Activated T-helper 9 cell treated with anti-CD3 and anti-CD28 coated beads, Interleukin-2, amount 50 U/mL, for 16 hours (primary cell): ENCODE data around the gene RUNX3.

Experiments
- DNase-seq: peaks from one replicate; pipeline ENCODE4 v3.0.0-alpha.2; 2020; ENCODE audit warnings: low read depth

Gene RUNX3

DNA sequence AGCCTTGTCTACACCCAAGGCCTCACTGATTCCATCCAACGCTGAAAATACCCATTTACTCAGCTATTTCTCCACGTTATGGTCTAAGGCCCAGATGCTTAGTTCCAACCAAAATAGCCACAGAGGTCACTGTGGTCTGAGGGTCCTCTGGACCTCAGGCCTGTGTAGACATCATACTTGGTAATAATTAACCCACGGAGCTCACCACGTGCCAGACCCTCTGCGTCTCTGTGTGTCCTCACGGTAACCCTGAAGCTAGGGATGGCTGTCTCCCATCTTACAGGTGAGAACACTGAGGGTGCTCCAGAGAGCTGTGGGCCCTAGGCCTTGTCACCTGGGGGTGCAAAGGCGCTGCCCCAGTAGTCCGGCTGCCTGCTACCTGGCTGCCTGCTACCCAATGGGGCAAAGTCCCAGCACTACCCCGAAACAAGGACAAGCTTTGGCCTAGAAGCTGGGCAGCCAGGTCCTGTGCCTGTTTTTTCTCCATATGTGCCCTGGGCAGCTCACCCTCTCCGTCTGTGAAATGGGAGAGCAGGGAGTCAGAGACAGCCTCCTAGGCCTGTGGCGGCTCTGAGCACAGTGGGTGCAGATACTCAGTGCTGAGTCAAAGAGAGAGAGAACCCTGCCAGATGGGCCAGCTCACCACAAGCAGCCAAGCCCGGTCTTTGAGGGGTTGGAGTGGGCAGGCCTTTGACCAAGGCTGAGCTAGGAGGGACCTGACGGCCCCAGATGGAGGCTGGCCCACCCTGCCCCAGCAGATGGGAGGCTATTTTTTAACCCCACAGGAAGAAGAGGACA, 17.0 kb upstream of the RUNX3 start:
- DNase-seq, result no peak

DNA sequence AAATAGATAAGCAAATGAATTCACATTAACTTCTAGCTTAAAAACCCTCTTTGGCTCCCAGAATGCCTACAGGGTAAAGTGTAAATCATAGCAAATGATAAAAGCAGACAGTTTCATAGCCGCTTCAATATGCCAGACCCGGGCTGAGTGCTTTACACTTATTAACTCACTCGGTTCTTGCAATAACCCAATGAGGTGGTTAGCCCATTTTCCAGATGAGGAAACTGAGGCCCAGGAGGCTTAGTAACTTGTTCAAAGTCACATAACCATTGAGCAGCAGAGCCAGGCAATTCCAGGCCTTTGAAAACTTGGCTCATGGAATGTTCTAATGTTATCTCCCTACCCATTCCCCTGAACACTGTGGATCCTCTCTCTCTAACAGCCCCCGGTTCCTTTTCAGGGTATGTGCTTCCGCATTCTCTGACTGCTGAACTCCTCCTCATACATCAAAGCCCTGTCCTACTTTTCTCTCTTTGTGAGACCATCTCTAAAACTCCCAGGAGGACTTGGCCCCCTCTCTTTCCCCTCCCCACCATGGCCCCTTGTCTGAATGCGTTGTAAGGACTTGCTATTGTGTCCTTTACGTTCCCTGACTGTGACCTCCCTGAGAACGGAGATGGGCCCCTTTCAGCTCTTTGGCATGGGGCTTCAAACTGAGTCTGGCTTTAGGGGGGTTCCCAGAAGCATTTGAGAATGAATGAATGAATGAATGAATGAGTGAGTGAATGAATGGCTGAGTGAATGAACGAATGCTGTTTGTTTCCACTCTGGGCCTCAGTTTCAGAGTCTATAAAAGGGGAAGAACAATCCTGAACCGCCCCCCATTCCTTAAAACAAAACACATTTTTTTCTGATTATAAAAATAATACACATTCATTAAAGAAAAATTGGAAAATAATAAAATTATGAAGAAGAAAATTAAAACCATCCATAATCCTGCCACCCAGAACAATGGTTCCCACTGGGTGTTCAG, 15.6 kb upstream of the RUNX3 start:
- DNase-seq, result no peak

DNA sequence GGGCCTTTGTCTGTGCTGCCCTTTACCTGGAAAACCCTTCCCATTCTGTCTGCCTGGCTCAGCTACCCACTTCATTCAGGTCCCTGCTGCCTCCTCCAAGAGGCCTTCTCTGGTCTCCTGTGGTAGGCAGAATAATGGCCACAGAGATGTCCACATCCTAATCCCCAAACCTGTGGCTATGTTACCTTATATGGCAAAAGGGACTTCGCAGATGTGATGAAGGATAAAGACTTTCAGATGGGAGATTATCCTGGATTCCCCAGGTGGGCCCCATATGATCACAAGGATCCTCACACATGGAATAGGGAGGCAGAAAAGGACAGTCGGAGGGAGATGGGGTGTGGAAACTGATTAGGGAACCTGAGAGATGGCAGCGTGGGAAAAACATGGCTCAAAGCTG, 14.2 kb upstream of the RUNX3 start:
- DNase-seq, result no peak

DNA sequence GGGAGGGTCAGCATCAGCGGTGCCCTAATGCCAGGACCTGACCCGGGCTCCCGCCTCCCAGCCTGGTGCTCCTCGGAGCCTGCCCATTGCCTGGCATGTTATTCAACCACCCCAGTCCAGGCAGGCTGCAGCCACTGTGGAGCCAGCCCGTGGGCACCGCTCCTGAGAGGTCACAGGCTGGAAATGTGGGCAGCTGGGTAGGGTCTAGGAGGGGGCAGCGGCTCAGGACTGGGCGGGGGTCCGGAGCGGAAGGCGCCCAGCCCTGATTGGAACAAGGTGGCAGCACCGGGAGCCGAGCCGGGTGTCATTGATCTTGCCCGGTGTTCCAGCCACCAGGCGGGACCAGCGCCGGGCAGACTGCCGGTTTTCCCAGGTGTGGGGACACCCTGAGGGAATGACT, 12.7 kb upstream of the RUNX3 start:
- DNase-seq, result no peak

DNA sequence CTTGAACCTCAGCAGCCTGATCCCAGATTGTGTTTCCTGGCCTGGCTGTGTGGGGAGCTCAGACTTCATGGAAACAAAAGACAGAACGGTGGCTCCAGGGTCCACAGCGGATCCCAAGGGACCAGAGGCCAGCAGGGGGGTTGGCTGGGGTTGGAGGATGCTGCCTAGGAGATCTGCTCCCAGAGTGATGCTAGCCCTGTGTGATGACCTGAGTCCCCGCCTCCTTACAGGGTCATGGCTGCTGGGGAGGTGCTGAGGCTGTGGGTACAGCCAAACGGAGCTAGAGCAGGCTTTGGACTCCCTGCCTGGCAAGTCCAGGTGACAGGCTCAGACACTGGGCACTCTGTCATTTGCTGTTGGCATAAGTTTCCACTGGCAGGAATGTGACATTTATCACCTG, 11.5 kb upstream of the RUNX3 start:
- DNase-seq, result no peak

DNA sequence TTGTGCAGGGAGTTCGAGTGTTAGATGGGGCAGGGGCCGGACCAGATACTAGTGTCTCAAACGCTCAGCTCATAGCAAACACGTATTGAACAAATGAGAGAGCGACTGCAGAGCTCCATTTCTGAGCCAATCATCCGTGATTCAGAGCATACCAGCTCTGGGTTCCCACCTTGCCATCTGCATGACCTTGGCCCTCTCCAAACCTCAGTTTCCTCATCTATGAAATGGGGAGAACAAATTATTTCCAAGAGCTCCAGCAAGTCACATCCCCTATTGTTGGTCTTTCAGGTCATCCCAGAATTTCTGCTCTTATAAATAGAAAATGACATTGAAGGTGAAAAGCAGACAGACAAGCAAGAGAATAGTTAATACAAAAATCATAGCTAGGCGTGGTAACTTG, 10.2 kb upstream of the RUNX3 start:
- no peak for DNase-seq

DNA sequence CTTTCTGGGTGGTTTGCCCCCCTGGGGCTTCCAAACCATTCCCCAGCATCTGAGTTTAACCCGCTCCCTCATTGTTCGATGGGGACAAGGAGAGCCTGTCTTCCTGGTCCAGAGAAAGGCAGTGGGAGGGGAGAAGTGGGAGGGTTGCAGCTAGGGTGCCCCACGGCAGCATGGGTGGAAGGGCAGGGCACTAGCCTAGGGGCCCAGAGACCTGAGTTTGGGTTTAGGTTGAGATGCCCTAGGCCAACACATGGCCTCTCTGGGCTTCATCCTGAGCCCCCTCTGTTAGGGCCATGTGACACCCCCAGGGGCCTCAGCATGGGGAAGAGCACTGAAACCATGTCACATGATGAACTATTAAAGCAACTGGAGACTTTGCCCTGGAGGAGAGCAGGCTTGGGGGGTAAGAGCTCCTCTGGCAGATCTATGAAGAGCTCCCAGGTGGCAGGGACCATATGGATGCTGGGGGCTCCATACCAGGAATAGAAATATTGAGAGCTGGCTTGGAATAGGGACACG, 9.7 kb upstream of the RUNX3 start:
- no peak for DNase-seq

DNA sequence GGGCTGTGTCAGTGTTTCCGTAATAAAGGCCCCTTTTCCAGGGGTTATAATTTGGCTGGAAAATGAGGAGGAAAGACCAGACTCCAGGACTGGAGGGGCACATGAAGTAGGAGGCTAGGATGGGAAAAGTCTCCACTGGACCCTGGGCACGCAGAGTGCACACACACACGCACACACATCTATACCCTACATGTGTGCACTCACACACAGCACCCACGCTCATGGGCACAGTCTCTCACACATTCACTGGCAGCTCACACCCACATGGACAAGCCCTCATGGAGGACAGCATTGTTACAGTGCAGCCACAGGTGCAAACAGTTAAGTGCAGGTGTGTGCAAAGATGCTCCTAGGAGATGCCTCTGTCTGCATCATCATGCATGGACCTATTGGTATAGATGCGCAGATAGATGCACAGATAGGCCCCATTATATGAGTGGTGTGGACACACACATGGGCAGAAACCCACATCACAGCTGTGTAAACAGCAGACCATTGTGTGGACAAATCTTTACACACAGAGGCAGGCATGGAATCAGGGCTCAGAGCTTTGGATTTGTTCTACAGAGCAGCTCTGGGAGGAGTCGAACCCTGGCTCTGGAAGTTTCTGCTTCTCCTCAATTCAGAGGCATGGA, 9.1 kb upstream of the RUNX3 start:
- no peak for DNase-seq

DNA sequence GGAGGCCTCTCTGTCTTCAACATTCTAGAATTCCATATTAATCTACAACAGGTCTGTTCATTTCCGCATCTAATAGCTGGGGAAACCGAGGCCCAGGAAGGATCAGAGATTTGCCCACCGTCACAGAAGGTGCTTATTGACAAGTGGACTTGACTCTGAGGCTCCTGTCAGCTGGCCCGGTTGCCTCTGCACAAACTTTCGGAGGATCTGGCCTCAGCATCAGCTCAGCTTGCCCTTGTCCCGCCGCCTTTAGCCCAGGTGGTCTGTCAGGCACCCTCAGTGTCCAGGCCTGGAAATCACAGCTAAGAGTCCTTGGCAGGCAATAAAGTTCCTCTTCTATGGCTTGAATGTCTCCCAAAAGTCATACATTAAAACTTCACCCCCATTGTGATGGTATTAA, 8.2 kb upstream of the RUNX3 start:
- DNase-seq, result no peak

DNA sequence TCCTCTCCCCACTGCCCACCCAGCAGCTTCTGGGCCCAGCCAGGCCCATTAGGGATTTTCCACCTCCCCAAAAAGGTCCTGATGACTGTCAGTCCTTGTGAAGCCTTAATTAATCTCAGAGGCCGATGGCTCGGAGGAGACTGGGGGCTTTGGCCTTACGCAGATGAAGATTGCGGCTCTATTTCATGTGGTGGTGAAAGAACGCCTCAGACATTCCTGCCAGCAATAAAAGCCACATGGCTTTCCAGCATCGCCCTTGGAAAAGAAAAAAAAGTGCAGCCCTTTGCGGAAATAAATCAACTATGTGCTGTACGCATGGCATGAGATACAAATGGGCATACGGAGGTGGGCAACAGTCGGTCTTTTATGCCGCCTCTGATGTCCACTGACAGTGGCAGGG, 6.6 kb upstream of the RUNX3 start:
- DNase-seq, result no peak

DNA sequence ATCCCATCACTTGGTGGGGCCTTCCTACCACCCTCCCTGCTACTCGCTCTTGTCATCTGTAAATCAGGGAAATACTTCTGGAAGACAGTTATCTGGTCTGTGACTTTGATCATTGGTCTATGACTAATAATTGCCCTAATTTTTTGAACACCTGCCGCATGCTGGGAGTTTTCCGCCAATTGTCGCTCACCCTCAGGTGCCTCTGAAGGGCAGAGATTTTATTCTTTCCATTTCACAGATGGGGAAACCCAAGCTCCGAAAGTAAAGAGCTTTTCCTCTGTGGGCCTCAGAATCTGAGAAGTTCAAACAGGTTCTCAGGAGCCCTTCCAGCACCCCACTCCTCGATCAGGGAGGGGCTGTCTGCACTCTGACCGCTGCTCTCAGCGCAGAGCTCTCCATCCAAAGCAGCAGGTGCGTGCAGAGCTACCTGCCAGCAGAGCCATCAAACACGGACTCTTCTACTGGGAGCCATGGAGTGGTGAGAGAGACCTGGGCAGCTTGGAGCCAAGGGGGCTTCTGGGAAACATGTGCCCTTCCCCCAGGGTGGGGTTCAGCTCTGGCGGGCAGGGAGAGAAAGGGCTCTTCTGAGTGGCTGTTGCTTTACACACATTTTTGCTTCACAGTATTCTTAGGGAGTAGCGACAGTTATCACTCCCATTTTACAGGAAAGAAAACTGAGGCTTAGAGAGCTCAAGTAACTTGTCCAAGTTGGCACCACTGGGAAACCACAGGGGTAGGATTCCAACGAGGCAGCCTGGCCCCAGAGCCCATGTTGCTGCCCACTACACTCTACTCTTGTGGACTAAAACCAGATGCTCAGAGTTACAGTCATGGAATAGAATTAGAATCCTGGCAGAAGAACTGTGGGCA, 5.8 kb upstream of the RUNX3 start:
- DNase-seq, result no peak

DNA sequence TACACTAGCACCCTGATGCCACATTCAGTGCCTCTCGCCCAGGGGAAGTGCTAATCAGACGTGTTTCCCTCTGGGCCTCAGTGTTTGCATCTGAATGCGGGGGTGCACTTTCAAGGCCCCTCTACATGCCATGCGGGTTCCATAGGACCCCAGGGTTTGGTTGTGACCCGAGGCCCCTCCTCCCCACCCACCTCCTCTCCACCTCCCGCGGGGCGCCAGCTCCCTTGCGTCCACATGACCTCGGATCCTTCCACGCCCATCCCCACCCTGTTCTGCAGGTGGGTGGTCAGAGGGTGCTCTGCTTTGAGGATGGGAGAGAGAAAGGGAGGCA, 5.1 kb upstream of the RUNX3 start:
- no peak for DNase-seq

DNA sequence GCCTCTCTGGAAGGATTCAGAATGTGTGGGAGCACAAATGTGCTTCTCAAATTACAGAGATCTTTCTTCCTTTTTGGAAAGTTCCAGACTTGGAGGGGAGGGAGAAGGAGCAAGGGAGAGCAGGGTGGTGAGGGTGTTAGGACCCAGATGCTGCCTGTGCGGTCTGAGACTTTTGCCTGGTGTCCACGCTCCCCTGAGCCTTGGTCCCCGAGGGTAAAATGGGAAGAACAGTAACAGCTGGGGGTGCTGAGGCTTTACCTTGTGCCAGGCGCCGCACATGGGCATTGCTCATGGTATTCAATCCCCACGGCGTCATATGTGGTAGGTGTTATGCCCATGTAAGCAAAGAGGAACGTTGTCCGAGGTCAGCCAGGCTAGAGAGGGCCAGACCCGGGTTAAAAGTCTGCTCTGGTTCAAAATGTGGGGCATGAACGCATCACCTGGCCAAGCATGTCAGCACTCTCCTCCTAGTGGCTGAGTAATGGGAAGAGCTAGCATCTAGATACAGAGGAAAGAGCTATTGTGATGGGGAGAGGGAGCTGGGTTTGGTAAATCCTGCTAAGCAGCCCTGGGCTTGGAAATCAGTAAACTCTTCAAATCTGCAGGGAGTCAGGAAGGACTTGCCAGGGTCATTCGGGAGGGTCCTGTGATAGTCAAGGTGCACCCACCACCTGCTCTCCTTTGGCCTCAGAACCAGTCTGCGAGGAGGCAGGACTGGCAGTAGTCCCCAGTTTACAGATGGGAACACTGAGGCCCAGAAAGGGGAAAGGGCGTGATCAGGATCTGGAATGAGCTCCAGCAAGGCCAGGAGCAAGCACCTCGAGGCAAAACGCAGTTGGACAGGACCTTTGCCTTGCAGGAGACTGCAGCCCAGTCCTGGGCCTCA, 4.5 kb upstream of the RUNX3 start:
- no peak for DNase-seq

DNA sequence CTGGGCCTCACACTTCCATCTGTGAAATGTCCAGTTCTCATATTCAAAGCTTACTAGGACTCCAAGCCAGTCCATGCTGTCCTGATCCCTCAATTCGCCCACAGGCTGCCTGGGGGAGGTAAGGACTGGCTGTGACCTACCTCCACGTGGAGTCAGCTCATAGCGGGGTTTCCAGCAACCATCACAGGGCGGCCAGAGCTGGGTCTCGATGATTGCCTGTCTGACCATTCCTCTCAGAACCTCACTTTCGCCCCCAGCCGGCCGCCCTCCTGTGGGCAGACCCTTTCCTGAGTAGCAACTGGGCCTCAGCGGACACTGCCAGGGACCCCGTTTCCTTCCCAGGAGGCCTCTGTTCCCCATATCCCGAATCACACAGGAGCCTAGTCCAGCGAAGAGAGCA, 3.4 kb upstream of the RUNX3 start:
- DNase-seq, result no peak

DNA sequence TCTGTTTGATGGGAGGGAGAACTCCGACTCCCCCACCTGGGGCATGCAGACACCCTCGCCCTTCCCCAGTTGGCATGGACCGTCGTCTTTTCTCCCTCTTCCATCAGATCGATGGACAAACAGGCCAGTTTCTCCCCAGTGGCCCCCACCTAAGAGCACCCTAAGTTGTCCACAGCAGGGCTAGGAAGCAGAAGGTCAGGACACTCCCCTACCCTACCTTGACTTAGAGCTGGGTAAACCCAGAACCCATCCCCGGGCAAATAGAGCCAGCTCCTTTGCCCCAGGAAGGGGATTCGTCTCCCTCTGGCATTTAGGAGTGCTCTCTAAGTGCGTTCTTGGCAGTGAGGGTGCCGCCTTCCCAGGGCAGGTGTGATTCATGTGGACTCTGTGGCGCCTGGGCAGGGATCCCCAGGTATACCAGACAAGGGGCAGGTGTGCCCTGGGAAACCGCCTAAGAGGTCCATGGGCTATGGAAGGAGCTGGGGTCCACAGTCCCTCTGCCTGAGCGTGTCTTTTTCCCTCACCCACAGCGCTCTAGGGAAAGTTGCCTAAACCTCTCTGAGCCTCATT, 2.7 kb upstream of the RUNX3 start:
- no peak for DNase-seq

DNA sequence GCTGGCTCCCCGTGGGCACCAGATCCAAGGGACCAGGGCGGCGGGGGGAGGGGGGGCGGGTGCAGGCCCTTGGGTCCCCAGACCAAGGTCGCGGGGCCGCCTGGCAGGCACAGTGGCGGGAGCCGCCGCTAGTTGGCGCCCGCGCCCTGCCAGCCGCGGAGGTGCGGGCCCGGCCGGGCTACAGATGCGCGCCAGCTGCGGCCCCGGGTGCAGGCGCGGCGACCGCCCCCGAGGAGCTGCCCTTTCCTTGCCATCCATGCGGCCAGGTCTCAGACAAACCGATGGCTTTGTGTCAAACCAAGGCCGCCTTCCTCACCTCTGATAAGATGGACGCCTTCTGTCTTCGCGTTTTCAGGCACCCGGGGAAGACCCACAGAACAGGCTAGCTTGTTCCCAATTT, 2.2 kb upstream of the RUNX3 start:
- peak; percentile 53 for DNase-seq

DNA sequence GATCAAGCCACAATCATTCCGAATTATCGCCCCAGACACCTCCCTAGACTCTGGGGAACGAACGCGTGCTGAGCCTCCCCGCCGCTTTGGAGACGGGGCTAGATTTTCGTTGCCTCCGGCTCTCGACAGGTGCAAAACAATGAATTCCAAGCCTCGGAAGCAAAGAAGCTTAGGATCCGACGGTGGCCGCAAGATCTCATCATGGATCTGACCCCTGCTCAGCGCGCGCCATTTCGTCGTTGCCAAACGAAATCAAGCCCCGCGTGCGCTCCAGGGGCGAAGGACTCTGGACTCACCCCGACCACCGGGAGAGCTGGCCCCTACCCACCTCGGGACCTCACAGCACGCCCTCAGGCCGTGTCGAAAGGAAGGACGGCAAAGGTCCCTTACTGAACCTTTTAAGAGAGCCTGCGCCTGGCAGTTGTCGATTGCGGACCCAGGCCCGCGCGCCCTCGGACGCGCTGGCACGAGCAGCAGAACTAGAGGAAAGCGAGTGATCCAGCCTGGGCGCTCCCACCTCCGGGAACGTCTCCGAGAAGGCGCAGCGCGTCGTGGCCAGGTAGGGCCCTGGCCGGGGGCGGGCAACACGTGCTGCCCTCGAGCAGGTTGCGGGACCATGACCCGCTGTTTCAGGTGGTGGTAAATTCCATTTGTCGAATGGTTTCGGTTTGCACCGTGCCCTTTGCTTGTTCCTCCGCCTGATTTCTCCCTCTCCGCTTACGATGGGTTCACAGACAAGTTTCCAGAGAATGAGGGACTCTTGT, 1.6 kb upstream of the RUNX3 start:
- no peak for DNase-seq

DNA sequence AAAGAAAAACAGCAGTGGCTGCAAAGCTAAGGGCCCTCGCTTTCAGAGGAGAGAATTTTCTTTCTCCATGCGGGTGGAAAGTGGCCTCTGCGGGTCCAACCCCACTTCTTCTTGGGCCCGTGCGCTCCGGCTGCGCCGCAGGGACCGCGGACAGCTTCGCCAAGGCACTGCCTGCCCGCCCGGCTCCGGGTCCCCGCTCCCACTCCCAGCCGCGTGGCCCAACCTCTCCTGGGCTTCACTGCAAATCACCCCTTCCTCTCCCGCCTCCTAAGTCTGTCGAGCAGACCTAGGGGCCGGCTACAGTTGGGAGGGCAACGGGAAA, 1.0 kb upstream of the RUNX3 start:
- DNase-seq, result no peak

DNA sequence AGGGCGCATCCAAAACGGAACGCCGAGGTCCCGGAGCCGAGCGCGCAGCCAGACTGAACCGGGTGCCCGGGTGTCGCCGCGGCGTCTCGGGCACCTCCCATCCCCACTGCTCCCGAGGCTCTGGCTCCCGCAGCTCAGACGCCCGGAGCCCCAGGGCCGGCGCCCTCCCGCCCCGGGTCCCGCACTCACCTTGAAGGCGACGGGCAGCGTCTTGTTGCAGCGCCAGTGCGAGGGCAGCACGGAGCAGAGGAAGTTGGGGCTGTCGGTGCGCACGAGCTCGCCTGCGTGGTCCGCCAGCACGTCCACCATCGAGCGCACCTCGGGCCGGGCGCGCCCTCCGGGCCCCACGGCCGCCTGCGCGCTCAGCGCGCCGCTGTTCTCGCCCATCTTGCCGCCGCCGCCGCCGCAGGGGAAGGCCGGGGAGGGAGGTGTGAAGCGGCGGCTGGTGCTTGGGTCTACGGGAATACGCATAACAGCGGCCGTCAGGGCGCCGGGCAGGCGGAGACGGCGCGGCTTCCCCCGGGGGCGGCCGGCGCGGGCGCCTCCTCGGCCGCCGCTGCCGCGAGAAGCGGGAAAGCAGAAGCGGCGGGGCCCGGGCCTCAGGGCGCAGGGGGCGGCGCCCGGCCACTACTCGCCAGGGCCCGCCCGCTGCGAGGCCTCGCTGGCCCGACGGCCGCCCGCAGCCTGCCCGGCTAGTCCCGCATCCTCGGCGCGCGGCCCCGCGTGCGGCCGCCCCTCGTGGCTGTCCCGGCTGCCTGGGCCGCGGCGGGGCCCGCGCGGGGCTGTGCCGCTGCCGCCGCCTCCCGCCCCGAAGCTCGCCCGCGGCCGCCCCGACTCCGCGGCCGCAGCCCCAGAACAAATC, 447 bp downstream of the RUNX3 start:
- peak; percentile 40 for DNase-seq
